CD14-positive monocyte (primary cell): ENCODE data around the gene R3HDM1. TPM values are rescaled to one million over a fixed set of nuclear protein-coding genes. Genes with fewer than 3 reads are reported as not detected.

Experiments
- DNase-seq, 3 donors: peaks; one replicate each; pipeline ENCODE4 v3.0.0-alpha.2; 2011 to 2022
- H2AFZ ChIP-seq: 2 replicates; pipeline ENCODE4 v1.6.0; 2012; ENCODE audit warnings: mild to moderate bottlenecking, low read depth, low read length, inconsistent platforms; ENCODE audit not compliant: insufficient read depth, poor library complexity, severe bottlenecking
- H3K27ac ChIP-seq, 2 donors: 1 replicate in 1 of 2; 2 replicates in 1 of 2; pipeline ENCODE4 v1.5.1; 2012 to 2013; ENCODE audit warnings: low read length in 2 of 2, control low read depth in 1 of 2, inconsistent platforms in 1 of 2, low read depth in 1 of 2, mild to moderate bottlenecking in 1 of 2
- H3K27me3 ChIP-seq, 2 donors: one replicate each; pipeline versions ENCODE4 v1.6.0 to v1.6.1; 2011 to 2013; ENCODE audit warnings: low read length in 2 of 2; ENCODE audit not compliant: control insufficient read depth in 2 of 2, insufficient read depth in 2 of 2
- H3K36me3 ChIP-seq, 2 donors: replicated peaks in 1 of 2; 1 replicate in 1 of 2; 2 replicates in 1 of 2; pipeline versions ENCODE4 v1.5.1 to v1.6.1; 2012 to 2013; ENCODE audit warnings: low read length in 2 of 2, control low read depth in 1 of 2, inconsistent platforms in 1 of 2, mild to moderate bottlenecking in 1 of 2; ENCODE audit not compliant: insufficient read depth in 2 of 2, control insufficient read depth in 1 of 2
- H3K4me1 ChIP-seq, 2 donors: 1 replicate in 1 of 2; 2 replicates in 1 of 2; pipeline versions ENCODE4 v1.5.1 to v1.6.1; 2012 to 2013; ENCODE audit warnings: low read length in 2 of 2, control low read depth in 1 of 2, inconsistent platforms in 1 of 2, mild to moderate bottlenecking in 1 of 2, moderate library complexity in 1 of 2; ENCODE audit not compliant: insufficient read depth in 2 of 2, control insufficient read depth in 1 of 2
- H3K4me2 ChIP-seq: replicated peaks from 2 replicates; pipeline ENCODE3; 2012; ENCODE audit warnings: low read length, moderate library complexity, mild to moderate bottlenecking; ENCODE audit not compliant: poor library complexity, severe bottlenecking; ENCODE audit errors: extremely low read depth
- H3K4me3 ChIP-seq, 3 experiments: fragments of 200-600 bp in 1 of 3; sonication (generic) in 1 of 3; replicated peaks in 1 of 3; 1 replicate in 2 of 3; 2 replicates in 1 of 3; pipeline ENCODE4 v1.5.1; 2011 to 2013; ENCODE audit warnings: low read length in 3 of 3, mild to moderate bottlenecking in 3 of 3, control low read depth in 2 of 3, low read depth in 2 of 3, inconsistent platforms in 1 of 3, moderate library complexity in 1 of 3
- H3K79me2 ChIP-seq: 2 replicates; pipeline ENCODE4 v1.6.0; 2012; ENCODE audit warnings: mild to moderate bottlenecking, control low read depth, inconsistent platforms, low read length, moderate library complexity; ENCODE audit not compliant: insufficient read depth
- H3K9ac ChIP-seq: 2 replicates; pipeline ENCODE4 v1.6.0; 2017; ENCODE audit warnings: low read length, mild to moderate bottlenecking; ENCODE audit not compliant: insufficient read depth, poor library complexity, severe bottlenecking
- H3K9me3 ChIP-seq, 2 donors: replicated peaks in 1 of 2; 1 replicate in 1 of 2; 2 replicates in 1 of 2; pipeline versions ENCODE4 v1.5.1 to v1.6.1; 2012 to 2013; ENCODE audit warnings: low read length in 2 of 2, control low read depth in 1 of 2; ENCODE audit not compliant: control insufficient read depth in 1 of 2, insufficient read depth in 1 of 2
- H4K20me1 ChIP-seq: 2 replicates; pipeline ENCODE4 v1.6.0; 2012; ENCODE audit warnings: mild to moderate bottlenecking, low read length, control low read depth, moderate library complexity; ENCODE audit not compliant: insufficient read depth
- H3K27ac Mint-ChIP-seq, 7 donors: one replicate each; pipeline ENCODE4 v1.8.0; 2020; ENCODE audit warnings: mild to moderate bottlenecking in 7 of 7, mixed read lengths in 7 of 7, moderate library complexity in 6 of 7, inconsistent platforms in 2 of 7
- H3K27me3 Mint-ChIP-seq, 3 donors: one replicate each; pipeline ENCODE4 v1.8.0; 2021 to 2022; ENCODE audit warnings: low read depth in 3 of 3, mild to moderate bottlenecking in 3 of 3, mixed read lengths in 3 of 3, moderate library complexity in 3 of 3, inconsistent platforms in 1 of 3
- H3K36me3 Mint-ChIP-seq, 2 donors: one replicate each; pipeline ENCODE4 v1.8.0; 2020; ENCODE audit warnings: mixed read lengths in 2 of 2, inconsistent platforms in 1 of 2, mild to moderate bottlenecking in 1 of 2
- H3K4me1 Mint-ChIP-seq: one replicate; pipeline ENCODE4 v1.8.0; 2020; ENCODE audit warnings: mild to moderate bottlenecking, mixed read lengths
- H3K4me3 Mint-ChIP-seq, 2 donors: one replicate each; pipeline ENCODE4 v1.8.0; 2020; ENCODE audit warnings: mild to moderate bottlenecking in 2 of 2, mixed read lengths in 2 of 2, moderate library complexity in 1 of 2
- H3K9me3 Mint-ChIP-seq, 7 donors: one replicate each; pipeline ENCODE4 v1.8.0; 2020 to 2022; ENCODE audit warnings: mixed read lengths in 7 of 7, mild to moderate bottlenecking in 6 of 7, moderate library complexity in 6 of 7, inconsistent platforms in 2 of 7
- CTCF ChIP-seq: fragments of 200-600 bp; IDR thresholded peaks from one replicate; pipeline ENCODE4 v1.8.0; 2022; ENCODE audit warnings: antibody characterized with exemption, mild to moderate bottlenecking
- WGBS: methylation state at CpG from one replicate; pipeline ENCODE4 v1.1.5; 2013; ENCODE audit warnings: missing lambda C conversion rate; ENCODE audit not compliant: insufficient coverage; 5-methylcytosine and 5-hydroxymethylcytosine counted together
- intact Hi-C, 2 donors: fragments of 100-400 bp; cut with micrococcal nuclease; formaldehyde crosslinking; loops; one replicate each; pipeline versions ENCODE4 v1.15.0 to v1.15.1; 2023
- polyA plus RNA-seq, 3 donors: library from polyadenylated mRNA; depleted of rRNA in 1 of 3; unstranded in 2 of 3; stranded (reverse) in 1 of 3; fragments of 300-500 nt in 2 of 3; fragments of >200 nt in 1 of 3; fragmentation: Illumina TruSeq in 2 of 3; gene quantifications; 1 replicate in 2 of 3; 2 replicates in 1 of 3; pipeline ENCODE4 v1.2.3, GENCODE V29; 2012 to 2021
- small RNA-seq: library from RNA; depleted of rRNA; stranded (forward); fragments of <200 nt; gene quantifications from one replicate; pipeline ENCODE3, GENCODE V24; 2012; ENCODE audit warnings: low read depth; ENCODE audit not compliant: insufficient read length

Gene R3HDM1
- polyA plus RNA-seq, 3 donors, result 5.4 to 24.5 (median 13.1) TPM

GRCh38 chr2:135773319-135773718, 242.0 kb downstream of the R3HDM1 start:
- Mint-ChIP-seq H3K27me3 (no peaks in the 10 kb centered on the region), H3K4me1 (peaks cover 2% of the 10 kb centered on the region), H3K27ac (peak overlapping the region; percentile 68 to 88 (median 86)), H3K4me3 (no peak overlapping the region), H3K36me3 (peaks cover 80 to 94% of the 10 kb centered on the region in 2 donors), H3K9me3 (peaks cover 0 to 8% (median 0%) of the 10 kb centered on the region in 7 donors)
- no peaks in the 10 kb centered on the region for H3K9me3 ChIP-seq
- TF ChIP-seq CTCF, result no peak
- no peaks in the 10 kb centered on the region for H3K79me2 ChIP-seq
- H4K20me1 ChIP-seq, result peaks cover 5% of the 10 kb centered on the region
- no peak overlapping the region for H2AFZ ChIP-seq
- H3K36me3 ChIP-seq, result peaks cover 83 to 96% of the 10 kb centered on the region in 2 donors
- DNase-seq, result no peak
- intact Hi-C loops, result no loop called here
- no peaks in the 10 kb centered on the region for H3K27me3 ChIP-seq
- no peaks in the 10 kb centered on the region for H3K4me1 ChIP-seq
- H3K27ac ChIP-seq, result peak overlapping the region in 1 of 2 donors; percentile 70
- H3K9ac ChIP-seq, result no peak overlapping the region
- no peak overlapping the region for H3K4me3 ChIP-seq
- no CpG with 5 or more reads among the region's 2 CpGs for WGBS
- H3K4me2 ChIP-seq, result no peak overlapping the region

GRCh38 chr2:135773917-135774316, 242.6 kb downstream of the R3HDM1 start:
- H3K36me3 Mint-ChIP-seq, result peaks cover 81 to 91% of the 10 kb centered on the region in 2 donors

More at GRCh38 chr2:135773917-135774316, 242.6 kb downstream of the R3HDM1 start:
- Mint-ChIP-seq H3K27ac (peak overlapping the region in 4 of 7 donors; percentile 56 to 83 (median 65)), H3K27me3 (no peaks in the 10 kb centered on the region), H3K4me1 (peaks cover 2% of the 10 kb centered on the region), H3K4me3 (no peak overlapping the region), H3K9me3 (peaks cover 0 to 8% (median 0%) of the 10 kb centered on the region in 7 donors)
- H3K27ac ChIP-seq, result no peak overlapping the region
- no peak overlapping the region for H2AFZ ChIP-seq
- H3K4me3 ChIP-seq, result no peak overlapping the region
- intact Hi-C loops, result no loop called here
- H3K79me2 ChIP-seq, result no peaks in the 10 kb centered on the region
- H3K4me2 ChIP-seq, result no peak overlapping the region
- H4K20me1 ChIP-seq, result peaks cover 2% of the 10 kb centered on the region
- H3K36me3 ChIP-seq, result peaks cover 83 to 96% of the 10 kb centered on the region in 2 donors
- no peak overlapping the region for H3K9ac ChIP-seq
- no peaks in the 10 kb centered on the region for H3K4me1 ChIP-seq
- TF ChIP-seq CTCF, result no peak
- peak in 2 of 3 donors; percentile 23 to 38 for DNase-seq
- no peaks in the 10 kb centered on the region for H3K9me3 ChIP-seq
- no peaks in the 10 kb centered on the region for H3K27me3 ChIP-seq

Small RNA genes within 50 kb of the gene (small RNA-seq; reads per million reads assigned to genes)
- gene MIR128-1, result 18.0 reads per million, percentile 86 among the genes with 10 or more reads in this experiment
- not detected for gene RNU6-512P

Other genes with a start within 250 kb of the R3HDM1 start
- gene ZRANB3, start 266 bp upstream of the R3HDM1 start, polyA plus RNA-seq, result 1 to 10 TPM in 1 of 3 donors, under 1 TPM in 2; 0.47 to 3.5 (median 0.64) TPM
- gene UBXN4, start 210.4 kb downstream of the R3HDM1 start, polyA plus RNA-seq, result 100 to 1,000 TPM in 1 of 3 donors, 10 to 100 TPM in 2; 53.8 to 107 (median 74.2) TPM